GM12878 (cell line): ENCODE measurements around the gene PRM2. TPM values are rescaled to one million over a fixed set of nuclear protein-coding genes. Genes with fewer than 3 reads are reported as not detected.

Source experiments
- ATAC-seq: fragments of 200-7000 bp; cut with Tn5 transposase; 3 replicates; pipeline ENCODE4 v1.9.1; 2020; ENCODE audit warnings: mild to moderate bottlenecking, moderate library complexity
- BruUV-seq: library from RNA; stranded (reverse); fragments of 400-500 nt; replicated peaks from 2 replicates; lab custom pipeline; 2021; lab: Mats Ljungman, UMichigan
- CTCF ChIA-PET: fragments of 300-600 bp; sonication (Branson Sonifier 250); formaldehyde crosslinking; extraction: SDS; loops from one replicate; lab custom pipeline; 2021; ENCODE audit warnings: inconsistent platforms; lab: Yijun Ruan, JAX
- POLR2A ChIA-PET: fragments of 350-600 bp; formaldehyde crosslinking; extraction: SDS; loops from one replicate; lab custom pipeline; 2021; ENCODE audit warnings: inconsistent platforms; lab: Charles Lee
- RAD21 ChIA-PET: fragments of 300-600 bp; sonication (Branson Sonifier 250); formaldehyde crosslinking; loops from one replicate; lab custom pipeline; 2023; ENCODE audit warnings: antibody characterized with exemption; ENCODE audit not compliant: unreplicated experiment; lab: Charles Lee
- SMC1A ChIA-PET: fragments of 300-600 bp; sonication (Branson Sonifier 250); formaldehyde crosslinking; loops from one replicate; lab custom pipeline; 2023; ENCODE audit not compliant: unreplicated experiment, uncharacterized antibody; lab: Charles Lee
- DNase-seq: peaks from one replicate; pipeline ENCODE4 v3.0.0-alpha.2; 2011; ENCODE audit warnings: low read depth, low spot score
- FAIRE-seq: peaks from 3 replicates; lab custom pipeline; 2011; peaks lifted over from hg19 to GRCh38; lab: Jason Lieb, UNC
- H2AFZ ChIP-seq: 2 replicates; pipeline ENCODE4 v1.6.0; 2011; ENCODE audit warnings: low read depth, low read length, control low read depth; ENCODE audit not compliant: control insufficient read depth
- H3K27ac ChIP-seq: 2 replicates; pipeline ENCODE4 v1.5.1; 2011; ENCODE audit warnings: control low read depth; ENCODE audit not compliant: control insufficient read depth, insufficient read depth
- H3K27me3 ChIP-seq, 2 experiments: replicated peaks in 1 of 2; 2 replicates each; pipeline versions ENCODE4 v1.6.0 to v1.6.1; 2011; ENCODE audit warnings: low read length in 1 of 2; ENCODE audit not compliant: control insufficient read depth in 2 of 2, insufficient read depth in 2 of 2
- H3K36me3 ChIP-seq, 2 experiments: 2 replicates each; pipeline ENCODE4 v1.5.1; 2011; ENCODE audit warnings: low read length in 1 of 2; ENCODE audit not compliant: control insufficient read depth in 2 of 2, insufficient read depth in 2 of 2
- H3K4me1 ChIP-seq: 2 replicates; pipeline ENCODE4 v1.6.1; 2011; ENCODE audit warnings: mild to moderate bottlenecking, low read length, moderate library complexity, mixed read lengths; ENCODE audit not compliant: control insufficient read depth, insufficient read depth
- H3K4me2 ChIP-seq: 2 replicates; pipeline ENCODE4 v1.6.0; 2011; ENCODE audit warnings: control low read depth; ENCODE audit not compliant: control insufficient read depth, insufficient read depth
- H3K4me3 ChIP-seq: fragments of 200-600 bp; sonication (generic); 2 replicates; pipeline ENCODE4 v1.5.1; 2016
- H3K79me2 ChIP-seq: 2 replicates; pipeline ENCODE4 v1.6.0; 2011; ENCODE audit warnings: low read length; ENCODE audit not compliant: control insufficient read depth, insufficient read depth
- H3K9ac ChIP-seq: 2 replicates; pipeline ENCODE4 v1.8.0; 2011; ENCODE audit warnings: low read length, control low read depth, mixed read lengths; ENCODE audit not compliant: control insufficient read depth, insufficient read depth
- H3K9me3 ChIP-seq: replicated peaks from 3 replicates; pipeline ENCODE4 v1.5.1; 2011; ENCODE audit warnings: mild to moderate bottlenecking, low read length; ENCODE audit not compliant: control insufficient read depth, insufficient read depth
- H4K20me1 ChIP-seq: 2 replicates; pipeline ENCODE4 v1.6.0; 2011; ENCODE audit not compliant: control insufficient read depth, insufficient read depth
- ASH2L ChIP-seq: fragments of 300-600, 200-600 bp; sonication (generic); IDR thresholded peaks from 2 replicates; pipeline ENCODE4 v1.6.1; 2017; ENCODE audit warnings: low read depth, mild to moderate bottlenecking, borderline replicate concordance
- CEBPZ ChIP-seq: fragments of 150-350 bp; IDR thresholded peaks from 2 replicates; pipeline ENCODE4 v1.6.1; 2016; ENCODE audit warnings: low read depth, low read length
- JUND ChIP-seq: IDR thresholded peaks from 2 replicates; pipeline ENCODE4 v1.6.1; 2012; ENCODE audit warnings: low read depth, mild to moderate bottlenecking, low read length, improper control_type of control experiment, moderate library complexity
- KDM1A ChIP-seq: fragments of 200-600 bp; sonication (generic); IDR thresholded peaks from 2 replicates; pipeline ENCODE4 v1.6.1; 2016; ENCODE audit warnings: borderline replicate concordance
- MLLT1 ChIP-seq: fragments of 450-650 bp; IDR thresholded peaks from 2 replicates; pipeline ENCODE4 v1.6.1; 2016; ENCODE audit warnings: mild to moderate bottlenecking
- POLR2AphosphoS2 ChIP-seq: IDR thresholded peaks from 2 replicates; pipeline ENCODE4 v1.6.1; 2011; ENCODE audit warnings: low read depth, mild to moderate bottlenecking, low read length, improper control_type of control experiment, moderate library complexity
- RCOR1 ChIP-seq: conservative IDR thresholded peaks from 2 replicates; pipeline ENCODE4 v1.6.1; 2012; ENCODE audit warnings: low read depth, low read length, improper control_type of control experiment
- SIN3A ChIP-seq: IDR thresholded peaks from 2 replicates; pipeline ENCODE4 v1.6.1; 2012; ENCODE audit warnings: low read depth, low read length, improper control_type of control experiment
- SP1 ChIP-seq: IDR thresholded peaks from one replicate; pipeline ENCODE4 v1.6.1; 2011; ENCODE audit warnings: low read depth, low read length
- YY1 ChIP-seq: IDR thresholded peaks from 2 replicates; pipeline ENCODE4 v1.6.1; 2011; ENCODE audit warnings: low read depth, mild to moderate bottlenecking, low read length
- WGBS: methylation state at CpG from one replicate; pipeline ENCODE4 v1.1.6; 2016; ENCODE audit warnings: low lambda C conversion rate; ENCODE audit not compliant: insufficient replicate concordance, insufficient coverage; ENCODE audit errors: missing lambda C conversion rate; 5-methylcytosine and 5-hydroxymethylcytosine counted together
- in situ Hi-C: fragments of 300-500 bp; cut with MboI; formaldehyde crosslinking; loops from 9 replicates; pipeline ENCODE4 v1.14.3; 2018; ENCODE audit warnings: mixed read lengths
- intact Hi-C: fragments of 100-400 bp; cut with micrococcal nuclease; formaldehyde crosslinking; loops from one replicate; pipeline ENCODE4 v1.14.2; 2022; ENCODE audit not compliant: unreplicated experiment
- polyA plus RNA-seq, 11 experiments: library from polyadenylated mRNA; depleted of rRNA in 4 of 11; unstranded in 6 of 11; stranded (reverse) in 5 of 11; fragments of >200 nt; fragmentation: Nextera tagmentation in 4 of 11; fragmentation: Illumina TruSeq in 1 of 11; extraction: Ambion mirVana in 4 of 11; extraction: Trizol in 1 of 11; gene quantifications; 1 replicate in 1 of 11; 2 replicates in 10 of 11; pipeline versions ENCODE4 v1.2.1 to v1.2.3, GENCODE V29; 2011 to 2016; ENCODE audit warnings: inconsistent platforms in 2 of 11, missing spikeins in 2 of 11, low read depth in 1 of 11
- total RNA-seq, 4 experiments: library from RNA; depleted of rRNA in 3 of 4; stranded (reverse); fragments of >200 nt in 3 of 4; fragmentation: Illumina TruSeq in 1 of 4; extraction: Trizol in 1 of 4; gene quantifications; 2 replicates each; pipeline versions ENCODE4 v1.2.1 to v1.2.3, GENCODE V29; 2013 to 2021

PRM2 gene
- total and polyA plus RNA-seq, 10 of the 15 experiments (the other 5 are each of a cell fraction or from before 2014, with no cell fraction given): not detected

DNA sequence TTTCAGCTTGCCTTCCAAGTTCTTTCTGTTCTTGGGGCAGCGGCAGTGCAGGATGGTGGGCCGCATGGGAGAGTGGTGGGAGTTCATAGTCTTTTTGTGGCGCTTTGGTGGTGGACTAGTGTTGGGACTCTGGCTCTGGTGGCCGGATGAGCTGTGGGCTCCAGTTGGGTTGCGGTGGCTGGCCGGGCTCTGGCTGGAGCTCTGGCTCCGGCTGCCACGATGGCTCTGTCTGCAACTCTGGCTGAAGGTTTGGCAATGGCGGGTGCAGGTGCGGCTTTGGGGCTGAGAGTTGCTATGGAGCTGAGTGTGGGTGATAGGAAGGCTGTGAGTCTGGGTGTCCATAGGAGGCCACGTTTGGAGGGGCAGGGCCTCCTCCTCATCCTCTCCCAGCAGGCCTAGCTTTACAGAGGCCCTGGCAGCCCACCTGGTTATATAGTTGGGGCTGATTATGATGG, 7.3 kb downstream of the PRM2 start, which contains the start of gene TNP2:
Gene TNP2, minus strand, starts transcription at position 405 of the 455 bp plus-strand sequence. Its CDS starts 63 bp downstream, at position 342.
- H4K20me1 ChIP-seq: no peaks in the 10 kb centered on the region
- POLR2A ChIA-PET: interaction anchor here (0.5 to 1.5 kb wide), 4 partner anchors 11 to 399 kb away, joined by 3 to 6 read pairs (median 4); partner anchors contain the start of gene SOCS1
- H3K9ac ChIP-seq: no peak within 1 kb of the TSS
- no peaks in the 10 kb centered on the region for H3K79me2 ChIP-seq
- no peak within 1 kb of the TSS for H2AFZ ChIP-seq
- RAD21 ChIA-PET: interaction anchor here (1.6 kb wide), 1 partner anchor 26 kb away, joined by 4 read pairs; no protein-coding TSS in a partner anchor
- SMC1A ChIA-PET: interaction anchor here (0.9 to 4.8 kb wide), 5 partner anchors 11 to 43 kb away, joined by 3 to 13 read pairs (median 4); no protein-coding TSS in a partner anchor
- in situ Hi-C loops: no loop called here
- CTCF ChIA-PET: interaction anchor here (1.1 to 1.6 kb wide), 2 partner anchors 18 to 89 kb away, joined by 3 to 4 read pairs; no protein-coding TSS in a partner anchor
- no peak for TF ChIP-seq YY1
- no peak for TF ChIP-seq ASH2L
- no peak for TF ChIP-seq SIN3A
- no peak for TF ChIP-seq POLR2AphosphoS2
- no peak for TF ChIP-seq SP1
- no peak within 1 kb of the TSS for H3K27ac ChIP-seq
- no peaks in the 10 kb centered on the region for H3K36me3 ChIP-seq
- intact Hi-C loops: no loop called here
- no peaks in the 10 kb centered on the region; the same call in 2 of the 3 replicates for H3K9me3 ChIP-seq
- H3K4me1 ChIP-seq: peaks cover 10% of the 10 kb centered on the region
- no peak for FAIRE-seq
- no TSS peak for BruUV-seq
- no peak for ATAC-seq
- no peaks in the 10 kb centered on the region for H3K27me3 ChIP-seq
- no peak within 1 kb of the TSS for H3K4me2 ChIP-seq
- 76% methylated on average over 10 of the region's 11 CpGs for WGBS
- H3K4me3 ChIP-seq: no peak within 1 kb of the TSS
- DNase-seq: no peak

- no peak for FAIRE-seq
- no peak overlapping the region for H3K4me2 ChIP-seq
- WGBS: 96% methylated on average over 7 of the region's 7 CpGs
- RAD21 ChIA-PET: interaction anchor here (0.7 to 4.2 kb wide), 3 partner anchors 8 to 33 kb away, joined by 3 to 26 read pairs (median 4); partner anchors contain the start of genes PRM3 and SOCS1
- in situ Hi-C loops (no loop called here), intact Hi-C loops (no loop called here)
- no peak for ATAC-seq
- no TSS peak for BruUV-seq
- H4K20me1 ChIP-seq: no peaks in the 10 kb centered on the region
- no peaks in the 10 kb centered on the region for H3K36me3 ChIP-seq
- no peaks in the 10 kb centered on the region for H3K79me2 ChIP-seq
- no peak overlapping the region for H3K9ac ChIP-seq
- no peaks in the 10 kb centered on the region for H3K27me3 ChIP-seq
- POLR2A ChIA-PET: interaction anchor here (1.5 kb wide), 1 partner anchor 43 kb away, joined by 5 read pairs; no protein-coding TSS in a partner anchor
- H3K4me1 ChIP-seq: peaks cover 17% of the 10 kb centered on the region
- no peaks in the 10 kb centered on the region; the same call in 2 of the 3 replicates for H3K9me3 ChIP-seq
- SMC1A ChIA-PET: interaction anchor here (1.6 to 2.6 kb wide), 2 partner anchors 20 to 33 kb away, joined by 3 to 27 read pairs; no protein-coding TSS in a partner anchor
- CTCF ChIA-PET: interaction anchor here (2.0 kb wide), 1 partner anchor 33 kb away, joined by 5 read pairs; no protein-coding TSS in a partner anchor
- H3K4me3 ChIP-seq: no peak overlapping the region
- no peak overlapping the region for H2AFZ ChIP-seq
- DNase-seq: no peak
- H3K27ac ChIP-seq: no peak overlapping the region
- TF ChIP-seq RCOR1: no peak
- TF ChIP-seq MLLT1: no peak
- no peak for TF ChIP-seq JUND
- no peak for TF ChIP-seq CEBPZ
- TF ChIP-seq KDM1A: no peak
Measured at GRCh38 chr16:11265124-11265523, 11.2 kb downstream of the PRM2 start.
